ENCODE data around the gene CPEB1.

Gene CPEB1

GRCh38 chr15:82595203-82595602, 52.0 kb downstream of the CPEB1 start:
- DNase-seq (ENCODE audit: low read depth in 2 of 2) = no peak

- DNase-seq (ENCODE audit: low read depth in 2 of 2) = no peak
These were observed 59.4 kb downstream of the CPEB1 start for GRCh38 chr15:82587805-82588204.

- no peak for DNase-seq (ENCODE audit: low read depth in 2 of 2)
These were observed 62.1 kb downstream of the CPEB1 start for GRCh38 chr15:82585072-82585471.

- DNase-seq (ENCODE audit: low read depth in 2 of 2) = no peak
These were observed 66.5 kb downstream of the CPEB1 start for GRCh38 chr15:82580713-82581112.

GRCh38 chr15:82575335-82575734, 71.8 kb downstream of the CPEB1 start:
- no peak for DNase-seq (ENCODE audit: low read depth in 2 of 2)

- DNase-seq (ENCODE audit: low read depth in 2 of 2) = no peak
These were observed 74.2 kb downstream of the CPEB1 start for GRCh38 chr15:82572986-82573385.

- no peak for DNase-seq (ENCODE audit: low read depth in 2 of 2)
These were observed 74.9 kb downstream of the CPEB1 start for GRCh38 chr15:82572311-82572710.

GRCh38 chr15:82571722-82572222, 75.4 kb downstream of the CPEB1 start:
- DNase-seq (ENCODE audit: low read depth in 2 of 2) = no peak

- DNase-seq (ENCODE audit: low read depth in 2 of 2) = no peak
These were observed 76.2 kb downstream of the CPEB1 start for GRCh38 chr15:82570721-82571508.

- DNase-seq (ENCODE audit: low read depth in 2 of 2) = no peak
These were observed 77.3 kb downstream of the CPEB1 start for GRCh38 chr15:82569834-82570233.

GRCh38 chr15:82568986-82569385, 78.2 kb downstream of the CPEB1 start:
- DNase-seq (ENCODE audit: low read depth in 2 of 2) = no peak

GRCh38 chr15:82567661-82568060, 79.5 kb downstream of the CPEB1 start:
- DNase-seq (ENCODE audit: low read depth in 2 of 2) = no peak

GRCh38 chr15:82566690-82567089, 80.5 kb downstream of the CPEB1 start:
- no peak for DNase-seq (ENCODE audit: low read depth in 2 of 2)

GRCh38 chr15:82558502-82558901, 88.7 kb downstream of the CPEB1 start:
- DNase-seq (ENCODE audit: low read depth in 2 of 2) = no peak

- no peak for DNase-seq (ENCODE audit: low read depth in 2 of 2)
These were observed 90.7 kb downstream of the CPEB1 start for GRCh38 chr15:82556315-82557035.

GRCh38 chr15:82554849-82555248, 92.3 kb downstream of the CPEB1 start:
- DNase-seq (ENCODE audit: low read depth in 2 of 2) = no peak

GRCh38 chr15:82554351-82554750, 92.8 kb downstream of the CPEB1 start:
- DNase-seq (ENCODE audit: low read depth in 2 of 2) = no peak

- no peak for DNase-seq (ENCODE audit: low read depth in 2 of 2)
These were observed 93.3 kb downstream of the CPEB1 start for GRCh38 chr15:82553846-82554245.

- no peak for DNase-seq (ENCODE audit: low read depth in 2 of 2)
These were observed 94.3 kb downstream of the CPEB1 start for GRCh38 chr15:82552861-82553260.

- DNase-seq (ENCODE audit: low read depth in 2 of 2) = no peak
These were observed 95.4 kb downstream of the CPEB1 start for GRCh38 chr15:82551646-82552247.

GRCh38 chr15:82549199-82549665, 97.9 kb downstream of the CPEB1 start:
- DNase-seq (ENCODE audit: low read depth in 2 of 2) = no peak

GRCh38 chr15:82548700-82549099, 98.5 kb downstream of the CPEB1 start:
- no peak for DNase-seq (ENCODE audit: low read depth in 2 of 2)

- no peak for DNase-seq (ENCODE audit: low read depth in 2 of 2)
These were observed 101.7 kb downstream of the CPEB1 start for GRCh38 chr15:82545478-82545877.

All from stimulated activated CD8-positive, alpha-beta memory T cell treated with anti-CD3 and anti-CD28 coated beads, Interleukin-2, amount 100 ng/mL, for 48 hours (primary cell).